ENCODE results near the gene SCGN.

SCGN gene

DNA sequence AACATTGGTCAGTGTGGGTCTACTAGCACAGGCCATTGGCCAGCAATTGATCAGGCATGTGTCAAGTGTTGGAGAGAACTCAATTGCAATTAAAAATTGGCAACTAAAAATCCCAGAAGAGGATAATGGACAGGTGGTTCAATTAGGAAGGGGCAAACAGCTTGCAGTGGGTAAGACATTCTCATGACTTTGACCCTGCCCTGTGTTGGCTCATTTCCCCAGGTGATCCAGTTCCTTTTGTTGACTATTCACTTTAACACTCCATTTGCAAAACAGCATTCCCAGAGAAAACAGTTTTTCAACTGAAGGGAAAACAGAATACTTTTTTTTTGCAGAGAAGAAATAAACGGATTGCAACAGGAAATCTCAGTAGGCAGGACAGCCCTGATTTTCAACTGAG is 28.9 kb upstream of the SCGN start:
- no peaks in the 10 kb centered on the region for H3K36me3 ChIP-seq (ENCODE audit: insufficient read depth, low read length)
- H4K20me1 ChIP-seq (ENCODE audit: insufficient read depth, low read length) = no peaks in the 10 kb centered on the region
- no peaks in the 10 kb centered on the region for H3K4me1 ChIP-seq (ENCODE audit: insufficient read depth, low read length, severe bottlenecking)
- H3K9me3 ChIP-seq (ENCODE audit: low read length) = no peaks in the 10 kb centered on the region
- H2AFZ ChIP-seq (ENCODE audit: low read length) = no peak overlapping the region
- H3K27ac ChIP-seq (ENCODE audit: low read depth, low read length, poor library complexity, severe bottlenecking) = no peak overlapping the region
- H3K9me2 ChIP-seq (ENCODE audit: low read depth, low read length) = no peaks in the 10 kb centered on the region
- no peaks in the 10 kb centered on the region for H3K79me2 ChIP-seq (ENCODE audit: insufficient read depth, low read length)
- no peak overlapping the region for H3K9ac ChIP-seq (ENCODE audit: low read length)
- no peak overlapping the region for H3K4me3 ChIP-seq (ENCODE audit: low read depth, low read length, poor library complexity, severe bottlenecking)
- TF ChIP-seq, protein P1, sequence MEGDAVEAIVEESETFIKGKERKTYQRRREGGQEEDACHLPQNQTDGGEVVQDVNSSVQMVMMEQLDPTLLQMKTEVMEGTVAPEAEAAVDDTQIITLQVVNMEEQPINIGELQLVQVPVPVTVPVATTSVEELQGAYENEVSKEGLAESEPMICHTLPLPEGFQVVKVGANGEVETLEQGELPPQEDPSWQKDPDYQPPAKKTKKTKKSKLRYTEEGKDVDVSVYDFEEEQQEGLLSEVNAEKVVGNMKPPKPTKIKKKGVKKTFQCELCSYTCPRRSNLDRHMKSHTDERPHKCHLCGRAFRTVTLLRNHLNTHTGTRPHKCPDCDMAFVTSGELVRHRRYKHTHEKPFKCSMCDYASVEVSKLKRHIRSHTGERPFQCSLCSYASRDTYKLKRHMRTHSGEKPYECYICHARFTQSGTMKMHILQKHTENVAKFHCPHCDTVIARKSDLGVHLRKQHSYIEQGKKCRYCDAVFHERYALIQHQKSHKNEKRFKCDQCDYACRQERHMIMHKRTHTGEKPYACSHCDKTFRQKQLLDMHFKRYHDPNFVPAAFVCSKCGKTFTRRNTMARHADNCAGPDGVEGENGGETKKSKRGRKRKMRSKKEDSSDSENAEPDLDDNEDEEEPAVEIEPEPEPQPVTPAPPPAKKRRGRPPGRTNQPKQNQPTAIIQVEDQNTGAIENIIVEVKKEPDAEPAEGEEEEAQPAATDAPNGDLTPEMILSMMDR (IDR thresholded peaks at IDR 0.05; ENCODE audit: low read length) = no peak
- TF ChIP-seq EZH2 (IDR thresholded peaks at IDR 0.05; ENCODE audit: borderline replicate concordance, low read length) = no peak
- no peaks in the 10 kb centered on the region for H3F3A ChIP-seq (ENCODE audit: insufficient read depth, low read length)
- H3K4me2 ChIP-seq (ENCODE audit: low read length) = no peak overlapping the region
- no peaks in the 10 kb centered on the region for H3K27me3 ChIP-seq (ENCODE audit: insufficient read depth, low read length)

DNA sequence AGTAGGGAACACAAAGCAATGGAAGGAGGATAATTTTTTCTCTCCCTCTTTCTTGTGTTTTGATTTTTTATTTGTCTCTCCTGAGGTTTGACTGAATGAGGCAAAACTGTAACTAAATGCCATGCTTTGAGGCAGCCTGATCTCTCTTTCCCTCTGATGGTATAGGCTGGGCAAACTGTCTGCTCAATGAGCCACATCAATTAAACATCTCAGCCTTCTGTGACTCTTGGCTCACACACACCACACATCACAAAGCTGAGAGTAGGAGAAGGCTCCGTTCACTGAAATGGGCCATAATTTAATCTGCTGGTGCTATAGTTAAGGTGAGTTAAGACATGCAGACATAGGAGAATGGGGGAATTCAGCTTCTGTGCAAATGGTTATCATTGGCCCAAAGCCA is 28.1 kb upstream of the SCGN start:
- no peaks in the 10 kb centered on the region for H3K9me3 ChIP-seq (ENCODE audit: low read length)
- H3K9ac ChIP-seq (ENCODE audit: low read length) = no peak overlapping the region
- H3K27ac ChIP-seq (ENCODE audit: low read depth, low read length, poor library complexity, severe bottlenecking) = no peak overlapping the region
- H4K20me1 ChIP-seq (ENCODE audit: insufficient read depth, low read length) = no peaks in the 10 kb centered on the region
- H3K27me3 ChIP-seq (ENCODE audit: insufficient read depth, low read length) = no peaks in the 10 kb centered on the region
- H3K9me2 ChIP-seq (ENCODE audit: low read depth, low read length) = no peaks in the 10 kb centered on the region
- H3K4me1 ChIP-seq (ENCODE audit: insufficient read depth, low read length, severe bottlenecking) = no peaks in the 10 kb centered on the region
- H3K79me2 ChIP-seq (ENCODE audit: insufficient read depth, low read length) = no peaks in the 10 kb centered on the region
- no peak for TF ChIP-seq EZH2 (IDR thresholded peaks at IDR 0.05; ENCODE audit: borderline replicate concordance, low read length)
- TF ChIP-seq, protein P1 (IDR thresholded peaks at IDR 0.05; ENCODE audit: low read length) = no peak
- no peak overlapping the region for H3K4me3 ChIP-seq (ENCODE audit: low read depth, low read length, poor library complexity, severe bottlenecking)
- no peaks in the 10 kb centered on the region for H3K36me3 ChIP-seq (ENCODE audit: insufficient read depth, low read length)
- no peak overlapping the region for H3K4me2 ChIP-seq (ENCODE audit: low read length)
- H3F3A ChIP-seq (ENCODE audit: insufficient read depth, low read length) = no peaks in the 10 kb centered on the region
- H2AFZ ChIP-seq (ENCODE audit: low read length) = no peak overlapping the region

DNA sequence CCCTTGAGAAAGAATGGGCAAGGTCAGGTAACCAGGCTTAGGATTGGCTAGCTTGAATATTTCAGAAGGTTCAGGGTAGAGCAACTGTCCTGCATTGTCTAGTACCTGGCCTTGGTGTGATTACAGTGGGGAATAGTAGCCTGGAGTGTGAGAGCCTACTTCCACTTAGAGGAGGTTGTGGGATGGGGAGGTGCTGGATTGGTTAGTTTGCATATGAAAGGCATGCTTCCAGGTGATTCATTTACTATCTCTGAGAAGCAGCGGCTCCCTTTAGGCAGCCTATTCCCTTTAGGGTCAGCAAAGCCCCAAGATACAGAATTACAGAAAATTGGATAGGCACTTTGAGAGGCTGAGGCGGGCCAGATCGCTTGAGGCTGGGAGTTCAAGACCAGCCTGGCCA is 25.0 kb upstream of the SCGN start:
- no peaks in the 10 kb centered on the region for H3K9me3 ChIP-seq (ENCODE audit: low read length)
- no peak overlapping the region for H3K9ac ChIP-seq (ENCODE audit: low read length)
- no peaks in the 10 kb centered on the region for H3K9me2 ChIP-seq (ENCODE audit: low read depth, low read length)
- no peak overlapping the region for H2AFZ ChIP-seq (ENCODE audit: low read length)
- no peaks in the 10 kb centered on the region for H3K4me1 ChIP-seq (ENCODE audit: insufficient read depth, low read length, severe bottlenecking)
- no peak overlapping the region for H3K4me3 ChIP-seq (ENCODE audit: low read depth, low read length, poor library complexity, severe bottlenecking)
- H3K4me2 ChIP-seq (ENCODE audit: low read length) = no peak overlapping the region
- H3K79me2 ChIP-seq (ENCODE audit: insufficient read depth, low read length) = no peaks in the 10 kb centered on the region
- H3K27ac ChIP-seq (ENCODE audit: low read depth, low read length, poor library complexity, severe bottlenecking) = no peak overlapping the region
- no peaks in the 10 kb centered on the region for H3F3A ChIP-seq (ENCODE audit: insufficient read depth, low read length)
- H3K27me3 ChIP-seq (ENCODE audit: insufficient read depth, low read length) = no peaks in the 10 kb centered on the region
- TF ChIP-seq, protein P1 (IDR thresholded peaks at IDR 0.05; ENCODE audit: low read length) = no peak
- no peak for TF ChIP-seq EZH2 (IDR thresholded peaks at IDR 0.05; ENCODE audit: borderline replicate concordance, low read length)
- H4K20me1 ChIP-seq (ENCODE audit: insufficient read depth, low read length) = no peaks in the 10 kb centered on the region
- no peaks in the 10 kb centered on the region for H3K36me3 ChIP-seq (ENCODE audit: insufficient read depth, low read length)

Data from OCI-LY1 (cell line).